ENCODE measurements around the gene RPL4. TPM values are rescaled to one million over a fixed set of nuclear protein-coding genes. Genes with fewer than 3 reads are reported as not detected.

Gene RPL4
- 1,000 to 10,000 TPM; 3,292 to 4,071 (median 3,588) TPM for polyA plus RNA-seq (ENCODE audit: insufficient read length in 3 of 3)
- long read RNA-seq, donor 1, transcript RPL4-210 (6 exons, 1,099 nt): minor isoform, 15 of 1,802 reads
- long read RNA-seq, donor 1, transcript RPL4-201 (10 exons, 2,769 nt): major isoform, 1,073 of 1,802 reads
- long read RNA-seq, donor 1, transcript RPL4-213 (4 exons, 819 nt): minor isoform, 17 of 1,802 reads
- long read RNA-seq, donor 1, transcript RPL4-211 (2 exons, 593 nt): minor isoform, 12 of 1,802 reads
- long read RNA-seq, donor 1, partial matches to known transcripts: 555 of 1,802 reads
- long read RNA-seq, donor 1, other reads (novel, unspliced or antisense): 123 of 1,802 reads
- long read RNA-seq, donor 2, transcript RPL4-201 (10 exons, 2,769 nt): major isoform, 1,395 of 2,426 reads
- long read RNA-seq, donor 2, transcript RPL4-212 (5 exons, 817 nt): minor isoform, 15 of 2,426 reads
- long read RNA-seq, donor 2, transcript RPL4-210 (6 exons, 1,099 nt): minor isoform, 24 of 2,426 reads
- long read RNA-seq, donor 2, transcript RPL4-213 (4 exons, 819 nt): minor isoform, 34 of 2,426 reads
- long read RNA-seq, donor 2, partial matches to known transcripts: 820 of 2,426 reads
- long read RNA-seq, donor 2, other reads (novel, unspliced or antisense): 123 of 2,426 reads
- long read RNA-seq, donor 3, transcript RPL4-211 (2 exons, 593 nt): minor isoform, 12 of 2,019 reads
- long read RNA-seq, donor 3, transcript RPL4-210 (6 exons, 1,099 nt): minor isoform, 20 of 2,019 reads
- long read RNA-seq, donor 3, transcript RPL4-201 (10 exons, 2,769 nt): major isoform, 1,007 of 2,019 reads
- long read RNA-seq, donor 3, transcript RPL4-213 (4 exons, 819 nt): minor isoform, 36 of 2,019 reads
- long read RNA-seq, donor 3, partial matches to known transcripts: 847 of 2,019 reads
- long read RNA-seq, donor 3, other reads (novel, unspliced or antisense): 88 of 2,019 reads
- long read RNA-seq, donor 4, transcript RPL4-213 (4 exons, 819 nt): minor isoform, 21 of 2,139 reads
- long read RNA-seq, donor 4, transcript RPL4-212 (5 exons, 817 nt): minor isoform, 10 of 2,139 reads
- long read RNA-seq, donor 4, transcript RPL4-201 (10 exons, 2,769 nt): major isoform, 1,180 of 2,139 reads
- long read RNA-seq, donor 4, transcript RPL4-210 (6 exons, 1,099 nt): minor isoform, 11 of 2,139 reads
- long read RNA-seq, donor 4, partial matches to known transcripts: 788 of 2,139 reads
- long read RNA-seq, donor 4, other reads (novel, unspliced or antisense): 124 of 2,139 reads
- long read RNA-seq, donor 5, transcript RPL4-211 (2 exons, 593 nt): minor isoform, 7 of 933 reads
- long read RNA-seq, donor 5, transcript RPL4-210 (6 exons, 1,099 nt): minor isoform, 13 of 933 reads
- long read RNA-seq, donor 5, transcript RPL4-201 (10 exons, 2,769 nt): major isoform, 490 of 933 reads
- long read RNA-seq, donor 5, transcript RPL4-213 (4 exons, 819 nt): minor isoform, 11 of 933 reads
- long read RNA-seq, donor 5, partial matches to known transcripts: 369 of 933 reads
- long read RNA-seq, donor 5, other reads (novel, unspliced or antisense): 34 of 933 reads
- long read RNA-seq, donor 6, transcript RPL4-212 (5 exons, 817 nt): minor isoform, 12 of 1,051 reads
- long read RNA-seq, donor 6, transcript RPL4-201 (10 exons, 2,769 nt): major isoform, 631 of 1,051 reads
- long read RNA-seq, donor 6, transcript RPL4-210 (6 exons, 1,099 nt): minor isoform, 14 of 1,051 reads
- long read RNA-seq, donor 6, transcript RPL4-213 (4 exons, 819 nt): minor isoform, 15 of 1,051 reads
- long read RNA-seq, donor 6, partial matches to known transcripts: 339 of 1,051 reads
- long read RNA-seq, donor 6, other reads (novel, unspliced or antisense): 29 of 1,051 reads
- long read RNA-seq, donor 7, transcript RPL4-213 (4 exons, 819 nt): minor isoform, 21 of 1,894 reads
- long read RNA-seq, donor 7, transcript RPL4-212 (5 exons, 817 nt): minor isoform, 14 of 1,894 reads
- long read RNA-seq, donor 7, transcript RPL4-211 (2 exons, 593 nt): minor isoform, 15 of 1,894 reads
- long read RNA-seq, donor 7, transcript RPL4-201 (10 exons, 2,769 nt): major isoform, 883 of 1,894 reads
- long read RNA-seq, donor 7, partial matches to known transcripts: 856 of 1,894 reads
- long read RNA-seq, donor 7, other reads (novel, unspliced or antisense): 91 of 1,894 reads
- long read RNA-seq, donor 8, transcript RPL4-212 (5 exons, 817 nt): minor isoform, 7 of 1,104 reads
- long read RNA-seq, donor 8, transcript RPL4-213 (4 exons, 819 nt): minor isoform, 16 of 1,104 reads
- long read RNA-seq, donor 8, transcript RPL4-201 (10 exons, 2,769 nt): major isoform, 504 of 1,104 reads
- long read RNA-seq, donor 8, transcript RPL4-210 (6 exons, 1,099 nt): minor isoform, 10 of 1,104 reads
- long read RNA-seq, donor 8, partial matches to known transcripts: 530 of 1,104 reads
- long read RNA-seq, donor 8, other reads (novel, unspliced or antisense): 34 of 1,104 reads
- long read RNA-seq, donor 9, transcript RPL4-201 (10 exons, 2,769 nt): major isoform, 1,331 of 2,697 reads
- long read RNA-seq, donor 9, transcript RPL4-213 (4 exons, 819 nt): minor isoform, 36 of 2,697 reads
- long read RNA-seq, donor 9, transcript RPL4-210 (6 exons, 1,099 nt): minor isoform, 14 of 2,697 reads
- long read RNA-seq, donor 9, transcript RPL4-212 (5 exons, 817 nt): minor isoform, 13 of 2,697 reads
- long read RNA-seq, donor 9, partial matches to known transcripts: 1,153 of 2,697 reads
- long read RNA-seq, donor 9, other reads (novel, unspliced or antisense): 138 of 2,697 reads
- long read RNA-seq, donor 10, transcript RPL4-210 (6 exons, 1,099 nt): minor isoform, 32 of 1,730 reads
- long read RNA-seq, donor 10, transcript RPL4-201 (10 exons, 2,769 nt): major isoform, 785 of 1,730 reads
- long read RNA-seq, donor 10, transcript RPL4-213 (4 exons, 819 nt): minor isoform, 22 of 1,730 reads
- long read RNA-seq, donor 10, transcript RPL4-212 (5 exons, 817 nt): minor isoform, 25 of 1,730 reads
- long read RNA-seq, donor 10, partial matches to known transcripts: 784 of 1,730 reads
- long read RNA-seq, donor 10, other reads (novel, unspliced or antisense): 71 of 1,730 reads
- long read RNA-seq, donor 11, transcript RPL4-210 (6 exons, 1,099 nt): minor isoform, 14 of 1,141 reads
- long read RNA-seq, donor 11, transcript RPL4-213 (4 exons, 819 nt): minor isoform, 12 of 1,141 reads
- long read RNA-seq, donor 11, transcript RPL4-201 (10 exons, 2,769 nt): major isoform, 619 of 1,141 reads
- long read RNA-seq, donor 11, transcript RPL4-211 (2 exons, 593 nt): minor isoform, 10 of 1,141 reads
- long read RNA-seq, donor 11, partial matches to known transcripts: 441 of 1,141 reads
- long read RNA-seq, donor 11, other reads (novel, unspliced or antisense): 37 of 1,141 reads
- long read RNA-seq, donor 12, transcript RPL4-212 (5 exons, 817 nt): minor isoform, 20 of 2,352 reads
- long read RNA-seq, donor 12, transcript RPL4-201 (10 exons, 2,769 nt): major isoform, 1,401 of 2,352 reads
- long read RNA-seq, donor 12, transcript RPL4-213 (4 exons, 819 nt): minor isoform, 31 of 2,352 reads
- long read RNA-seq, donor 12, transcript RPL4-210 (6 exons, 1,099 nt): minor isoform, 18 of 2,352 reads
- long read RNA-seq, donor 12, partial matches to known transcripts: 751 of 2,352 reads
- long read RNA-seq, donor 12, other reads (novel, unspliced or antisense): 118 of 2,352 reads
- long read RNA-seq, donor 13, transcript RPL4-213 (4 exons, 819 nt): minor isoform, 19 of 980 reads
- long read RNA-seq, donor 13, transcript RPL4-212 (5 exons, 817 nt): minor isoform, 10 of 980 reads
- long read RNA-seq, donor 13, transcript RPL4-201 (10 exons, 2,769 nt): major isoform, 469 of 980 reads
- long read RNA-seq, donor 13, transcript RPL4-210 (6 exons, 1,099 nt): minor isoform, 19 of 980 reads
- long read RNA-seq, donor 13, partial matches to known transcripts: 427 of 980 reads
- long read RNA-seq, donor 13, other reads (novel, unspliced or antisense): 29 of 980 reads
- long read RNA-seq, donor 14: 0 reads
- long read RNA-seq, donor 15: 0 reads
- long read RNA-seq, donor 16, transcript RPL4-210 (6 exons, 1,099 nt): minor isoform, 18 of 2,526 reads
- long read RNA-seq, donor 16, transcript RPL4-211 (2 exons, 593 nt): minor isoform, 13 of 2,526 reads
- long read RNA-seq, donor 16, transcript RPL4-201 (10 exons, 2,769 nt): major isoform, 1,231 of 2,526 reads
- long read RNA-seq, donor 16, transcript RPL4-213 (4 exons, 819 nt): minor isoform, 35 of 2,526 reads
- long read RNA-seq, donor 16, partial matches to known transcripts: 1,092 of 2,526 reads
- long read RNA-seq, donor 16, other reads (novel, unspliced or antisense): 122 of 2,526 reads

DNA sequence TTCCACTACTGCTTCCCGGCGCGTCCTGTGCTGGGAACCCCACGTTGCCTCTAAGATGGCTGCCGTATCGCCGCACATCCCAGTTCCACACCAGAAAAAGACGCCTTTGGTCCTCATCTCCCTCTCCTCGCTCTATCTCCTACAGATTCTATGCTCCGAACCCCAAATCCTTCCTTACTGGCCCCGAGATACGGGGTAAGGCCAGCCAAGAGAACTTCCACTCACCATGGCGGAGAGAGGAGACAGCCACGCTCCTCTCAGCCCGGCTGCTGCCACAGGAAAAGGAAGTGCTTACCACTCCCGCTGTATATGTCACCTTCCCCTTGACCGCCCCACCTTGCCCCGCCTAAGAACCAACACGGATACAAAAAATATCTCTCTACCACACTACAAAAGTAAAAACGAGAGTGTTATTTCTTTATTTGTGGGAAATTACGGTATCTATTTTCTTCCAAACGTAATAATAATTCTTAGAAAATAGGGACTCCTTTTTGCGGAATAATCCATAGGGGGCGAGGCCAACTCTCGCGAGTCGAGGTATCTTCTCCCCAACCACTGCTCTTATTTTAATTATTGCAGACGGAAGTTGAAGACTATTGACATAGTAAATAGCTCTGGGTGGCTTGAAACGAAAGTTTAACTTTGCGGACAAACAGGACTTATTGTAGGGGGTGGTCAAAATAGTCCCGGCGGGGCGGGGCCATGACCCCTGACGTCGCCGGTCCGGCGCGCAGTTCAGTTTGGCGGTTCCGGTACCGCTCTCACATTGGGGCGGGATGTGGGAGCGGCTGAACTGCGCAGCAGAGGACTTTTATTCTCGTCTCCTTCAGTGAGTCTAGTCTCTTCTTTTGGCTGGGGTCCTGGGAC lies at the start of gene RPL4, which contains the start of gene ZWILCH:
Gene RPL4, minus strand, starts transcription at position 293 of the 867 bp plus-strand sequence. Its CDS starts 65 bp downstream, at position 228.
Gene ZWILCH, plus strand, starts transcription at position 764 of the 867 bp plus-strand sequence. Its CDS starts 13 bp downstream, at position 777.
- DNase-seq: peak; percentile 86

DNA sequence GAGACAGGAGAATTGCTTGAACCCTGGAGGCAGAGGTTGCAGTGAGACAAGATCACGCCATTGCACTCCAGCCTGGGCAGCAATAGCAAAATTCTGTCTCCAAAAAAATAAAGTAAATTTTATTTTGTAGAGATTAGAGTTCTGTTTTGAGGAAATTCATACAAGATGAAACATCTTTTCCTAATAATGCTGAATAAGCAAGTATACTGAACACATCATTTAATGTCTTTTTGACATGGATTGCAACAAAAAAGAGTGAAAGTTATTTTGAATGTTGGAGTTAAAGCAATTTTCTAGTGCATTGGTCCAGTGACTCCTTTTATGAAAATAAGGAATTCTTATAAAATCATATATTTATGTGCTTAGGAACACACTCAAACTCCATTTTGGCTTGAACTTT lies 40.6 kb upstream of the RPL4 start:
- no peak for DNase-seq

DNA sequence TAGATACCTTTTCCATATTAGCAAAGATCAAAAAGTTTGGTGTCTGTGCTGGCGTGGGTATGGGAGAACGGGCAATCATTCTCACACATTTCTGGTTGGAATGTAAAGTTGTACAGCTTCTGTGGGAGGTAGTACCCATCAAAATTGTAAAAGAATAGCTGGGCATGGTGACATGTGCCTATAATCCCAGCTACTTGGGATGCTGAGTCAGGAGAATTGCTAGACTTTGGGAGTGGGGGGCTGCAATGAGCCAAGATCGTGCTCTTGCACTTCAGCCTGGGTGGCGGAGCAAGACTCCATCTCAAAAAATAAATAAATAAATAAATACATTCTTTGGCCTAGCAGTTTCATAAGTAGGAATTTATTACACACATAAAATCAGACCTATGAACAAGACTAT lies 38.2 kb upstream of the RPL4 start:
- no peak for DNase-seq

DNA sequence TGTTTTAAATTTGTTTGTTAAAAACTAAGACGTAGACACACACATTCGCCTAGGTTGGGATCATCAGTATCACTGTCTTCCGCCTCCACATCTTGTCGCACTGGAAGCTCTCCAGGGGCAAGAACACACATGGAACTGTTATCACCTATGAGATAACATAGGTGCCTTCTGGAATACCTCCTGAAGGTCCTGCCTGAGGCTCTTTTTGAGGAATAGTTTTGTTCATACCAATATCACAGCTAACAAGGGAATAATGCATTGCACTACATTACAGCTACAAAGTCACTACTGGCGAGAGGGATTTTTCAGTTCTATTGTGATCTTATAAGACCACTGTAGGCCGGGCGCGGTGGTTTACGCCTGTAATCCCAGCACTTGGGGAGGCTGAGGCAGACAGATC lies 30.4 kb upstream of the RPL4 start:
- no peak for DNase-seq

DNA sequence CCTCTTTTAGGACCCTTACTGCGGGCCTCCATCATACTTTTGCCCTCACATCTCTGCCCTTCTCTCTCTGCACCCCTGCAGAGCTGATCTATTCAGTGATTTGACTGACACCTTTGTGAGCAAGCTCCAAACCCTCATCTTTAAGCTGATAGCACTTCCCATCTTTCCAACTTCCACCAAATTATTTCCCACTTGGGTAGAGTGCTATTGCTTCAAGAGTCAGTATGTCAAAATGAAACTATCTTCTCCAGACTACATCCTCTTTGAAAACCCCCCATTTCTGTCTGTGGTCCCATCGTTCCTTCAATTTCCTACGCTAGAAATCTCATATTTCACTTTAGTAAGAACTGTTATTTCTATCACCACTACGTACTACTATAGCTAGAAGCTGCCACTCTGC lies 20.2 kb upstream of the RPL4 start:
- DNase-seq: no peak

DNA sequence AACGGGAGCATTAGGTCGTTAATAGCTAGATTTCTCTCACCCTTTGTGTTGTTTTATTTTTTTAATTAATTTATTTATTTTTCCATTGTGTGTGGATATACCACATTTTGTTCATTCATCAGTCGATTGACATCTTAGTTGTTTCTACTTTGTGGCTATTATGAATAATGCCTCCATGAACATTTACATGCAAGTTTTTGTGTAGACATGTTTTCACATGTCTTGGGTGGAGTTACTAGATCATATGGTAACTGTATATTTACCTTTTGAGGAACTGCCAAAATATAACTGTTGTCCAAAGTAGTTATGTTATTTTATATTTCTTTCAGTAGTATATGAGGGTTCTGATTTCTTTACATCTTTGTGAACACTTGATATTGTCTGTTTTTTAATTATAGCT lies 19.3 kb upstream of the RPL4 start:
- DNase-seq: no peak

DNA sequence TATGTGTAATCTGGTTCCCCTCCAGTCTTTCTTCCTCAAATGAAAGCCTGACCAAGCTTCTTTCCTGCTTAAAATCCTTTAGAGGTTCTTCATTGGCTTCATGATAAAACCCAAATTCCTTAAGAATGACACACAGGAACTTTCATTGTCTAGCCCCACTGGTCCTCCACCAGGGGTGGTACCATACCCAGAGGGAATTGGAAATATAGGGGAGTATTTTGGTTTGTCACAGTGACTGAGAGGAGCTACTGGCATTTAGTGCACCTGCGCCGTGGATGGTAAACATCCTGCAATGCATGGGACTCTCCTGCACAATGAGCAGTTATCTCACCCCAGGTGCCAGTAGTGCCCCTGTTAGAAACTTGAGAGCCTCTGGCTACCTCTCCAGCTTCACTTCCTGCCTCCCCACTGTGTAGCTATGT lies 11.3 kb upstream of the RPL4 start:
- DNase-seq: no peak

DNA sequence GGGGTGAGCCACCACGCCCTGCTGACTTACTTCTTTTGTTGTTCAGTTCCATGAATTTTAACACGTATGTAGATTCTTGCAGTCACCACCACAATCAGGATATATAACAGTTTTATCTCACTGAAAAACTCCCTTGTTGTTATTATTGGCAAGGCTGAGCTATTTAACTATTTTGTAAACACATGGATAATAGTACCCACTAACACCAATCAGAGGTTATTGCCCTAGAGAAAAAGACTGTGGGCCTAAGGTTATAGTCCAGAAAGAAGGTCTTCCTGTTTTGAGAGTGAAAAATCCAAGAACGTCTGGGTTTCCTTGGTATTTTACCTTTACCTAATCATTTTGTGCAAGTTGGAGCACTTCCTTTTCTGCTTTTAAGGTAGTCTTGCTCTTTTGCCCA lies 9.9 kb upstream of the RPL4 start:
- no peak for DNase-seq

DNA sequence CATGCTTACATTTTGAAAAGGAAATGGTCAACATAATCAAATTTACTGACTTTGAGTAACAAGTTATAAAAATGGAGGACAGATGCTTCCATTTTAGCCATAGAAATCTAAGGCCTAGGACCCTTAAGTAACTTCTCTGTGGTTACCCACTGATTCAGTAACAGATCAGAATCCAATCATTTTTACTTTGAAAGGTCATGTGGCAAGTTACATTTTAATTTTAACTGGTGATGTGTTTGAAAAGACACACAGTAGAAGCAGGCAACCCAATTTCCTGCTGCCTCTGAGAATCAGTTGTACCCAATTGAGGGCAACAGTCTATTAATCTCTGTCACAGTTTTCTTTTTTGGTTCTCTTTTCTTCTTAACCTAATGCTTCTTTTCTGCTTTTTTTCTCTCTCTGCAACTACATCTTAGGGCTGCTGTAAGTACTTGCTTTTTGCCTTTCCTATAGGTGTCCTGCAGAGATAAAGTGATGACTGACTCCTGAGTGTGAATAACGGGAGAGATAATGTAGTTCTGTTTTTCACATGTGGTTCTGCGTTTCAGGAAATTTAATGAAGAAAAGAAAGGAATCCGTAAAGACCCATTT lies 3.7 kb upstream of the RPL4 start:
- no peak for DNase-seq

DNA sequence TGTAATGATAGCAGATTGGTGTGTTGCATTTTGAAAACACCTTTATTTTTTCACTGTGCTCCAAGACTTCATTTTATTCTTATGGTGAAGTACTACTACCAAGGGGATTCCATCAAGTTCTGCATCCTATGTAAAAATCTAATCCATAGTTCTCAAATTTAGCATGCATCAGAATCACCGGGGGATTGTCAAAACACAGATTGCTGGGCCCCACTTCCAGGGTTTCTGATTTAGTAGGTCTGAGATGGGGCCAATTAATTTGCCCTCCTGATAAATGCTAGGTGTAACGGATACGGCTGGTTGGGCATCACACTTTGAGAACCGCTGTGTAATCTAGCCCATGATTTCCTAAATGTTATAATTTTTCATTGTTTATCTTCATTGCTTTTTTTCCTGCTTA lies 1.2 kb upstream of the RPL4 start:
- DNase-seq: no peak

DNA sequence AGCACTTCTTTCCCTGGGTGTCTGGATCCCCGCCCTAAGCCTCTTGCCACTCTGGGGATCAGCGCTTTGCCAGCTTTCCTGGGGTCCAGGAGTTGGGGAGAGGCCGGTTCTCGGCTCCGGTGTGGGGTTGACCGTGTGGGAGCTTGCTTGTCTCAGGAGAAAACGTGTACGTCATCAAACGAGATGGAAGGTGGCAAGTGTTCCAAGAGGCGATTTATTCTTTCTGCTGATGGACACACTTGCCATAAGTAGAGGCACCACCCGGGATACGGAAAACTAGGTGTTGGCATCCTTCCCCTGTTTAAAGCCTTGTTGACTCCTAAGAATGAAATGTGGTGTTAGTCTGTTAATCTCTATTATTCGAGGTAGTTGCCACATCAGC lies 766 bp upstream of the RPL4 start:
- DNase-seq: no peak

DNA sequence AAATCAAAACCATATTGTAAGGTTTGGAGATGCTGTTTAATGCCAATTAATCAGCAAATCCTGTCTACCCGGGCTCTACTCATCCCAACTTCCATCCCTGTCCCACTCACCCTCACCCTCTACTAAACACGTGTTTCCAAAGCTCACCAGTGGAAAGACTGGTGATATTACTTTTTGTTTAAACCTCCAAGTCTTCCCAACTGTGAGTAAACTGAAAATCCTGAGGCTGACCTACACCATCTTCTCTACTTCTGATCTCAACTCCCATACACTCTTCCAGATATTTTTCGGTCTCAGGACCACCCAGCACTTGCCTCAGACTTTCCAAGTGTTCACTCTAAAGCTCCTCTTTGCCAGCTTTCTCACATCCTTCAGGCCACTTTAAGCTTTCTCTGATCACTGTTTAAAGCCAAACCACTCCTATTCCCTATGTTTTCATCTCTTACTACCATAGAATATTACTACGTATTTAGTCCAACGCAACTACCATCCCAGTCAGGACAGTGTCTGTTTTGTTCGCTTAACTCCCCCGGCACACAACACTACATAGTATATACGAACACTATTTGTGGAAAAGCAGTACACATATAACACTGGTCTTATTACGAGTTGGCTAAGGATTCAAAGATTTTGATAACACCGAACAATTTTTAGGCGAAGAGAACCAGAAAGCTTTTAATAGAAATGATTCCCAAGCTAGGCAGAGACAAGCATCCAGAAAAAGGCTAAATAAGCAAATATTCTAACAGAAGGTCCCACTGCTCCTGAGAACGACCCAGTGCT lies 684 bp downstream of the RPL4 start:
- DNase-seq: no peak
